Measurements from ENCODE around the gene GJD3.

Gene GJD3

GRCh38 chr17:40345161-40345993 is 19.2 kb downstream of the GJD3 start:
- Histone ChIP-seq H3K4me3 (ENCODE audit: low read length) (peak overlapping the region; percentile 49), H3K27me3 (ENCODE audit: insufficient read depth, low read length) (no peaks in the 10 kb centered on the region), H3K9me3 (ENCODE audit: low read length) (no peaks in the 10 kb centered on the region), H3K36me3 (ENCODE audit: insufficient read depth, low read length) (no peaks in the 10 kb centered on the region), H3K4me1 (ENCODE audit: insufficient read depth, low read length) (peaks cover 77% of the 10 kb centered on the region), H2AFZ (ENCODE audit: low read depth, low read length) (peak overlapping the region; percentile 78)

- Histone ChIP-seq H2AFZ (ENCODE audit: low read depth, low read length) (no peak overlapping the region), H3K9me3 (ENCODE audit: low read length) (no peaks in the 10 kb centered on the region), H3K4me1 (ENCODE audit: insufficient read depth, low read length) (peaks cover 70% of the 10 kb centered on the region), H3K4me3 (ENCODE audit: low read length) (no peak overlapping the region), H3K36me3 (ENCODE audit: insufficient read depth, low read length) (no peaks in the 10 kb centered on the region), H3K27me3 (ENCODE audit: insufficient read depth, low read length) (no peaks in the 10 kb centered on the region)
These were observed 19.9 kb downstream of the GJD3 start for GRCh38 chr17:40344421-40345160.

GRCh38 chr17:40343219-40344119 is 21.1 kb downstream of the GJD3 start:
- Histone ChIP-seq H3K36me3 (ENCODE audit: insufficient read depth, low read length) (no peaks in the 10 kb centered on the region), H2AFZ (ENCODE audit: low read depth, low read length) (no peak overlapping the region), H3K27me3 (ENCODE audit: insufficient read depth, low read length) (no peaks in the 10 kb centered on the region), H3K9me3 (ENCODE audit: low read length) (no peaks in the 10 kb centered on the region), H3K4me3 (ENCODE audit: low read length) (no peak overlapping the region), H3K4me1 (ENCODE audit: insufficient read depth, low read length) (peaks cover 59% of the 10 kb centered on the region)

GRCh38 chr17:40342504-40343218 is 21.9 kb downstream of the GJD3 start:
- Histone ChIP-seq H3K36me3 (ENCODE audit: insufficient read depth, low read length) (no peaks in the 10 kb centered on the region), H2AFZ (ENCODE audit: low read depth, low read length) (no peak overlapping the region), H3K4me1 (ENCODE audit: insufficient read depth, low read length) (peaks cover 51% of the 10 kb centered on the region), H3K27me3 (ENCODE audit: insufficient read depth, low read length) (no peaks in the 10 kb centered on the region), H3K9me3 (ENCODE audit: low read length) (no peaks in the 10 kb centered on the region), H3K4me3 (ENCODE audit: low read length) (peak overlapping the region; percentile 59)

- Histone ChIP-seq H3K4me1 (ENCODE audit: insufficient read depth, low read length) (peaks cover 45% of the 10 kb centered on the region), H2AFZ (ENCODE audit: low read depth, low read length) (peak overlapping the region; percentile 41), H3K4me3 (ENCODE audit: low read length) (peak overlapping the region; percentile 59), H3K9me3 (ENCODE audit: low read length) (no peaks in the 10 kb centered on the region), H3K36me3 (ENCODE audit: insufficient read depth, low read length) (no peaks in the 10 kb centered on the region), H3K27me3 (ENCODE audit: insufficient read depth, low read length) (no peaks in the 10 kb centered on the region)
These were observed 22.6 kb downstream of the GJD3 start for GRCh38 chr17:40341808-40342503.

GRCh38 chr17:40340880-40341807 is 23.4 kb downstream of the GJD3 start:
- no peaks in the 10 kb centered on the region for H3K36me3 ChIP-seq (ENCODE audit: insufficient read depth, low read length)
- no peaks in the 10 kb centered on the region for H3K9me3 ChIP-seq (ENCODE audit: low read length)
- H3K4me1 ChIP-seq (ENCODE audit: insufficient read depth, low read length) = peaks cover 36% of the 10 kb centered on the region
- peak overlapping the region; percentile 59 for H3K4me3 ChIP-seq (ENCODE audit: low read length)
- H3K27me3 ChIP-seq (ENCODE audit: insufficient read depth, low read length) = no peaks in the 10 kb centered on the region
- H2AFZ ChIP-seq (ENCODE audit: low read depth, low read length) = peak overlapping the region; percentile 41

- no peaks in the 10 kb centered on the region for H3K9me3 ChIP-seq (ENCODE audit: low read length)
- H3K36me3 ChIP-seq (ENCODE audit: insufficient read depth, low read length) = no peaks in the 10 kb centered on the region
- no peak overlapping the region for H2AFZ ChIP-seq (ENCODE audit: low read depth, low read length)
- H3K4me1 ChIP-seq (ENCODE audit: insufficient read depth, low read length) = peaks cover 28% of the 10 kb centered on the region
- H3K27me3 ChIP-seq (ENCODE audit: insufficient read depth, low read length) = no peaks in the 10 kb centered on the region
- peak overlapping the region; percentile 59 for H3K4me3 ChIP-seq (ENCODE audit: low read length)
These were observed 24.2 kb downstream of the GJD3 start for GRCh38 chr17:40340327-40340726.

- H2AFZ ChIP-seq (ENCODE audit: low read depth, low read length) = no peak overlapping the region
- H3K27me3 ChIP-seq (ENCODE audit: insufficient read depth, low read length) = no peaks in the 10 kb centered on the region
- H3K36me3 ChIP-seq (ENCODE audit: insufficient read depth, low read length) = no peaks in the 10 kb centered on the region
- peaks cover 20% of the 10 kb centered on the region for H3K4me1 ChIP-seq (ENCODE audit: insufficient read depth, low read length)
- no peak overlapping the region for H3K4me3 ChIP-seq (ENCODE audit: low read length)
- H3K9me3 ChIP-seq (ENCODE audit: low read length) = no peaks in the 10 kb centered on the region
These were observed 25.4 kb downstream of the GJD3 start for GRCh38 chr17:40338941-40339649.

- H3K27me3 ChIP-seq (ENCODE audit: insufficient read depth, low read length) = no peaks in the 10 kb centered on the region
- H3K9me3 ChIP-seq (ENCODE audit: low read length) = no peaks in the 10 kb centered on the region
- H2AFZ ChIP-seq (ENCODE audit: low read depth, low read length) = no peak overlapping the region
- H3K4me1 ChIP-seq (ENCODE audit: insufficient read depth, low read length) = peaks cover 13% of the 10 kb centered on the region
- H3K4me3 ChIP-seq (ENCODE audit: low read length) = no peak overlapping the region
- H3K36me3 ChIP-seq (ENCODE audit: insufficient read depth, low read length) = no peaks in the 10 kb centered on the region
These were observed 26.5 kb downstream of the GJD3 start for GRCh38 chr17:40338058-40338457.

- Histone ChIP-seq H3K4me1 (ENCODE audit: insufficient read depth, low read length) (peaks cover 6% of the 10 kb centered on the region), H3K27me3 (ENCODE audit: insufficient read depth, low read length) (no peaks in the 10 kb centered on the region)
These were observed 27.2 kb downstream of the GJD3 start for GRCh38 chr17:40337351-40337750.

GRCh38 chr17:40335620-40336019 is 28.9 kb downstream of the GJD3 start:
- H3K36me3 ChIP-seq (ENCODE audit: insufficient read depth, low read length) = peaks cover 3% of the 10 kb centered on the region
- no peak overlapping the region for H2AFZ ChIP-seq (ENCODE audit: low read depth, low read length)
- H3K4me3 ChIP-seq (ENCODE audit: low read length) = no peak overlapping the region
- H3K9me3 ChIP-seq (ENCODE audit: low read length) = no peaks in the 10 kb centered on the region
- H3K4me1 ChIP-seq (ENCODE audit: insufficient read depth, low read length) = peaks cover under 1% of the 10 kb centered on the region
- H3K27me3 ChIP-seq (ENCODE audit: insufficient read depth, low read length) = no peaks in the 10 kb centered on the region

More at GRCh38 chr17:40337351-40337750, 27.2 kb downstream of the GJD3 start:
- Histone ChIP-seq H2AFZ (ENCODE audit: low read depth, low read length) (no peak overlapping the region), H3K9me3 (ENCODE audit: low read length) (no peaks in the 10 kb centered on the region), H3K4me3 (ENCODE audit: low read length) (no peak overlapping the region), H3K36me3 (ENCODE audit: insufficient read depth, low read length) (no peaks in the 10 kb centered on the region)
